ENCODE data around the gene TMEM187. TPM values are rescaled to one million over a fixed set of nuclear protein-coding genes. Genes with fewer than 3 reads are reported as not detected.

TMEM187 gene
- total RNA-seq, 1 donor from 2014 or later = 2.9 TPM

GRCh38 chrX:154019633-154020528 lies 47.3 kb downstream of the TMEM187 start, which contains the start of gene IRAK1:
Gene IRAK1 (minus strand): TSS chrX:154019902. CDS start chrX:154019812, 90 bp downstream.
- no peak for DNase-seq (ENCODE audit: low read depth, low spot score)

GRCh38 chrX:154020536-154021115 lies 48.1 kb downstream of the TMEM187 start:
- no peak for DNase-seq (ENCODE audit: low read depth, low spot score)

GRCh38 chrX:154021131-154021611 lies 48.6 kb downstream of the TMEM187 start:
- DNase-seq (ENCODE audit: low read depth, low spot score) = peak; percentile 30

- no peak for DNase-seq (ENCODE audit: low read depth, low spot score)
These were observed 49.6 kb downstream of the TMEM187 start for GRCh38 chrX:154022108-154022507.

GRCh38 chrX:154023276-154024000 lies 50.9 kb downstream of the TMEM187 start:
- no peak for DNase-seq (ENCODE audit: low read depth, low spot score)

- no peak for DNase-seq (ENCODE audit: low read depth, low spot score)
These were observed 51.7 kb downstream of the TMEM187 start for GRCh38 chrX:154024271-154024670.

- no peak for DNase-seq (ENCODE audit: low read depth, low spot score)
These were observed 52.7 kb downstream of the TMEM187 start for GRCh38 chrX:154025230-154025629.

GRCh38 chrX:154026136-154027021 lies 53.8 kb downstream of the TMEM187 start:
- DNase-seq (ENCODE audit: low read depth, low spot score) = no peak

- DNase-seq (ENCODE audit: low read depth, low spot score) = no peak
These were observed 54.5 kb downstream of the TMEM187 start for GRCh38 chrX:154027022-154027402.

- no peak for DNase-seq (ENCODE audit: low read depth, low spot score)
These were observed 55.4 kb downstream of the TMEM187 start for GRCh38 chrX:154027986-154028385.

GRCh38 chrX:154028502-154029184 lies 56.1 kb downstream of the TMEM187 start:
- no peak for DNase-seq (ENCODE audit: low read depth, low spot score)

GRCh38 chrX:154029439-154029838 lies 56.9 kb downstream of the TMEM187 start:
- no peak for DNase-seq (ENCODE audit: low read depth, low spot score)

- DNase-seq (ENCODE audit: low read depth, low spot score) = no peak
These were observed 57.7 kb downstream of the TMEM187 start for GRCh38 chrX:154030266-154030665.

GRCh38 chrX:154030715-154031305 lies 58.3 kb downstream of the TMEM187 start:
- DNase-seq (ENCODE audit: low read depth, low spot score) = no peak

- DNase-seq (ENCODE audit: low read depth, low spot score) = no peak
These were observed 59.6 kb downstream of the TMEM187 start for GRCh38 chrX:154032160-154032559.

- no peak for DNase-seq (ENCODE audit: low read depth, low spot score)
These were observed 60.1 kb downstream of the TMEM187 start for GRCh38 chrX:154032653-154033052.
